ENCODE data around the gene TRIM17. TPM values are rescaled to one million over a fixed set of nuclear protein-coding genes. Genes with fewer than 3 reads are reported as not detected.

Gene TRIM17, protein sequence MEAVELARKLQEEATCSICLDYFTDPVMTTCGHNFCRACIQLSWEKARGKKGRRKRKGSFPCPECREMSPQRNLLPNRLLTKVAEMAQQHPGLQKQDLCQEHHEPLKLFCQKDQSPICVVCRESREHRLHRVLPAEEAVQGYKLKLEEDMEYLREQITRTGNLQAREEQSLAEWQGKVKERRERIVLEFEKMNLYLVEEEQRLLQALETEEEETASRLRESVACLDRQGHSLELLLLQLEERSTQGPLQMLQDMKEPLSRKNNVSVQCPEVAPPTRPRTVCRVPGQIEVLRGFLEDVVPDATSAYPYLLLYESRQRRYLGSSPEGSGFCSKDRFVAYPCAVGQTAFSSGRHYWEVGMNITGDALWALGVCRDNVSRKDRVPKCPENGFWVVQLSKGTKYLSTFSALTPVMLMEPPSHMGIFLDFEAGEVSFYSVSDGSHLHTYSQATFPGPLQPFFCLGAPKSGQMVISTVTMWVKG
- total RNA-seq = 4.6 TPM

DNA sequence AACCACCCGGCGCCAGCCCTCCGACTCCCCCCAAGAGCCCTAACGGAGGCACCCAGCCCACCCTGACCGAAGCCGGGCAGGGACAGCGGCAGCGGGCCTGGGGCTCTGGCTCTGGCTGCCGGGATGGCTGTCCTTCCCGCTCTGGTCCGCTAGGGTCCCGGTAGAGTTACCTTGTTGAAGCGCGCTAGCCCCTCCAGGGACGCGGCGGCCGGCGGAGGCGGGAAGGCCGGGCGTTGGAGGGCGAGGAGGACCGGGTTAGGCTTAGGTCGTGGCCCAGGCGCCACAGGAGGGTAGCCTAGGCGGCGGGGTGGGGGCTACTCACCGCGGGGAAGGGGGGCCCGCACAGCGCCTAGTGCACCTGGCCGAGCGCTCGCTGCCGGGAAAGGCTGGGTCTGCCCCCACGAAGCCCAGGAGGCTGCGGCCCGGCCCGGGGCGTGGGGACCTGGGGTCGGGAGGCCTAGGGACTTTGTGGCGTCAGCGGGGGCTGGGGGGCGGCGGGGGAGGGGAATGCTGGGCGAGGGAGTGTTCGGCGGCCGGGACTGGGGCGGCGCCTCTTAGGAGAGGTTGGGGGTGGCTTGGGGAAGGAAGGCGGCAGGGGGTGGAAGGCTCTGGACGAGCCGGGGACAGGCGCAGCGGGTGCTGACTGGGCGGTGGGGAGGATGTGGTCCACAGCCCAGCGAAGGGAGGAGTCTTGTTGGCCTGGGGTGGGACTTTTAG is at the start of gene TRIM17:
Gene TRIM17 (minus strand): TSS at position 645 of the 717 bp plus-strand sequence. CDS start 1,789 bp downstream, outside the sequence.

Small RNA genes lying within 50 kb of the gene (small RNA-seq; reads per million reads assigned to genes)
- not detected for gene MIR4666A (ENCODE audit: low replicate concordance)

Other genes starting within 250 kb of the TRIM17 start
- gene OBSCN, start 208.8 kb downstream of the TRIM17 start, total RNA-seq = 139 TPM
- gene TRIM11, start 10.0 kb downstream of the TRIM17 start, total RNA-seq = 18.0 TPM
- 25.6 TPM for gene RNF187, start 70.5 kb upstream of the TRIM17 start, total RNA-seq